Ecto neural progenitor cell (in vitro differentiated cells): ENCODE measurements around the gene UGT1A5.

Experiments
- DNase-seq: peaks from one replicate; pipeline ENCODE4 v3.0.0-alpha.2; 2018; ENCODE audit warnings: low spot score

Gene UGT1A5

DNA sequence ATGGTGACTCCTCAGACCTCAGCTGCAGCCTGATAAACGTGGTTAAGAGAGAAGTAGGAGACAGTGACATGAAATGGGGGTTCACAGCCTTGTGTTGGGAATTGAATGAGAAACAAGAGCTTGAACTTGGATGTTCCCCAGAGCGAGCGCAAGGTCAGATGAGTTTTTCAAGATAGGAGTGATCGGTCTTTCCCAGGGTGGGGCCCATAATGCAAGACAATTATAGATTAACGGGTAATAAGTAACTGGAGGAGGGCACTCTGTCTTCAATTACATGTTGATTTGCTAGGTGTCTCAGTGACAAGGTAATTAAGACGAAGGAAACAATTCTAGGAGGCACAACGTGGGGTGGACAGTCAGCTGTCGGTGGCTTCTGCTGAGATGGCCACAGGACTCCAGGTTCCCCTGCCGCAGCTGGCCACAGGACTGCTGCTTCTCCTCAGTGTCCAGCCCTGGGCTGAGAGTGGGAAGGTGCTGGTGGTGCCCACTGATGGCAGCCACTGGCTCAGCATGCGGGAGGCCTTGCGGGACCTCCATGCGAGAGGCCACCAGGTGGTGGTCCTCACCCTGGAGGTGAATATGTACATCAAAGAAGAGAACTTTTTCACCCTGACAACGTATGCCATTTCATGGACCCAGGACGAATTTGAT, at the start of gene UGT1A5:
Gene UGT1A5 (plus strand): TSS at position 297 of the 651 bp plus-strand sequence. CDS start 85 bp downstream, at position 382.
- DNase-seq = no peak

DNA sequence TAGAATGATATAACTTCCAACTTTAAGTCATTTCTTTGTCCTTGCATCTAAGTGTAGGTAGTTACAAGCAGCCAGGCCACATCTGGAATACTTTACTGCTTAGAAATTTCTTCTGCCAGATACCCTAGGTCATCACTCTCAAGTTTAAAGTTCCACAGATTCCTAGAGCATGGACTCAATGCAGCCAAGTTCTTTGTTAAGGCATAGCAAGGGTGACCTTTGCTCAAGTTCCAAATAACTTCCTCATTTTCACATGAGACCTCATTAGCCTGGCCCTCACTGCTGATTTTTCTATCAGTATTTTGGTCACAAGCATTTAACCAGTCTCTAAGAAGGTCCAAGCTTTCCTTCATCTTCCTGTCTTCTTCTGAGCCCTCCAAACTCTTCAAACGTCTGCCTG, 48.8 kb upstream of the UGT1A5 start:
- no peak for DNase-seq

DNA sequence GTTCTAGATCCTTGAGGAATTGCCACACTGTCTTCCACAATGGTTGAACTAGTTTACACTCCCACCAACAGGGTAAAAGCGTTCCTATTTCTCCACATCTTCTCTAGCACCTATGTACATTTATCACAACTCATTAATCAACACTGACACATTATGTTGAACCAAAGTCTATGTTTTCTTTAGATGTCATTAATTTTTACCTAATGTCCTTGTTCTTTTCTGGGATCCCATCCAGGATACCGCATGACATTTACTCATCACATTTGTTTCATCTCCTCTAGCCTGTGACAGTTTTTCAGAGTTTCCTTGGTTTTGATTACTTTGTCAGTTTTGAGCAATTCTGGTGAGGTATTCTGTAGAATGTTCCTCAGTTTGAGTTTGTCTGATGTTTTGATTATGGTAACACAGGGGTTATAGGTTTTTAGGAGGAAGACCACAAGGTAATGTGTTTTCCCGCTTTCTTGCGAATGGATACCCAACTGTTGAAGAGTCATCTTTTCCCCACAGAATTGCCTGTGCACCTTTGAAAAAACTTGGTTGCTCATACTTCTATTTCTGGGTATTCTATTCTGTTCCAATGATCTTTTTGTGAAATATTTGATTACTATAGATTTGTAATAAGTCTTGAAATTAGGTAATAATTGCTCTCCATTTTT, 44.0 kb upstream of the UGT1A5 start:
- no peak for DNase-seq

DNA sequence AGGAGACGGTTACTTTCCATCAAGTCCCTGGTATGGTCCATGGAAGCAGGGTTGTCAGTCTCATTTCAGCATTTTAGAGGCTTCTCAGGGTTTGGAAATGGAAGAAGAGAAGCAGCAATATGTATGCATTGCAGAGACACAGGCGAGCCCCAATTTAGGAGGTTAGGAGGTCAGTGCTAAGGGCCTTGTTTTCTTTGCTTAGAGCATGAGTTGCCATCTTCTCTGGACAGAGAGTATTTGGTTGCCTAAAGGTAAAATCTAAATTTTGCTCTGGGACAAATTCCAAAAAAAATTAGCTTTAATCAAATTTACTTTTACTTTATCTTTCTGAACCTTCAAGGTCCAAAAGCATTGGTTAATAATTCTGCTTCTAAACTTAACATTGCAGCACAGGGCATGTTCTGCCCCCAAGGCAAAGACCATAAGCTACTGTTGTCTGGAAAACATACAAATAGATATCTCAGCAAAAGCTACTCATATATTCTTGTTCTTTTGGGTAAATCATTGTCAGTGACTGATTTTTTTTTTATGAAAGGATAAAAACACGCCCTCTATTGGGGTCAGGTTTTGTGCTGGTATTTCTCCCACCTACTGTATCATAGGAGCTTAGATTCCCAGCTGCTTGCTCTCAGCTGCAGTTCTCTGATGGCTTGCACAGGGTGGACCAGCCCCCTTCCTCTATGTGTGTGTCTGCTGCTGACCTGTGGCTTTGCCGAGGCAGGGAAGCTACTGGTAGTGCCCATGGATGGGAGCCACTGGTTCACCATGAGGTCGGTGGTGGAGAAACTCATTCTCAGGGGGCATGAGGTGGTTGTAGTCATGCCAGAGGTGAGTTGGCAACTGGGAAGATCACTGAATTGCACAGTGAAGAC, 41.2 kb upstream of the UGT1A5 start, which contains the start of gene UGT1A9:
Gene UGT1A9 (plus strand): TSS at position 609 of the 872 bp plus-strand sequence. CDS start 37 bp downstream, at position 646.
- DNase-seq = no peak

DNA sequence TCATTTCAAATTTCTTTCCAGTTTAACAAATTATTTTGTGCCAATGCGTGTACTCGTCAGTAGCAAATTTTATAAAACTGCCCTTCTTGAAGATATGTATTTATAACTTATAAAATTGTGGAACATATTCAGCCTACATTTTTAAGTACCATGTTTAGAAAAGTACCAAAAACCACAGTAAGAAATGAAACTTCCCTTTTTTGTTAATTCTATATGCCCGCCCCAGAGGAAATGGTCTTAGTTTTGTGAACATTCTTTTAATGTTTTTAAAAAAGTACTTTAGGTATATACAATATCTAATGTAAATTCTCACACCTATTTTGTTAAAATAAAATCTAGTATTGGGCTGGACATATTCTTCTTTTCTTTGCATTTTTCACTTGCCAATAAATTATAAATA, 39.8 kb upstream of the UGT1A5 start:
- no peak for DNase-seq

DNA sequence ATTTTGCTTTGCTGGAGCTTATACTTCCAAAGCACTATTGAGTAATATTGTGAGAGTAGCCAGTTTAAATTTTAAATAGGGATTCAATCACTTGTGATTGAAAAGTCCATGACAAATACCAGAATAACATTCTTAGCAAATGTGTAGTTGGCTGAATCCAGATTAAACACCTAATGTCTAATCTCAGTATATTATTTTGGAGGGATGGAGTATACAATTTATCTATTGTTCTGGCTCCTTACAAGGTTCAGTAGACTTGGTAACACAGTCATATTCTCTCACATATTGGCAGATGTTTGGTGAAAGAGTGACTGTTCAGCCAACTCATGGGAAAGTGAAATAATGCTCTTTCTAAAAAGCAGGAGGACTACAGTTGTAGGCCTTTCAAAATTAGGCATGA, 38.8 kb upstream of the UGT1A5 start:
- DNase-seq = no peak

DNA sequence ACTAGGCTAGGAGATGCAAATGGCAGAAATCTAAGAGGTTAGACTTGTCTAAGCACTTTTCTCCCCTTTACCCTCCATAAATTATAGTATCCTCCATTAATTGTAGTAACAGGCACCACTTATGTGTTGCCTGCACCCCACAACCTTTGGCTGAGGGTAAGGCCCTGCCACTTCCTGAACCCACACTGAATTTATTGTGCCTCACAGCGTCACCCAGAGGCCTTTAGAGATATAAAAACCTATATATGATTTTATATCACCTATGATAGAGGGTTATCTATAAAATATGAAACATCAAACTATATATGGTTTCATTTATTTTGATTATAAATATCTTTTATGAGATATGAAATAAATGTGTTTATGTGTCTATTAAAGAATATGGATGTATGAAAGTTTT, 38.4 kb upstream of the UGT1A5 start:
- no peak for DNase-seq

DNA sequence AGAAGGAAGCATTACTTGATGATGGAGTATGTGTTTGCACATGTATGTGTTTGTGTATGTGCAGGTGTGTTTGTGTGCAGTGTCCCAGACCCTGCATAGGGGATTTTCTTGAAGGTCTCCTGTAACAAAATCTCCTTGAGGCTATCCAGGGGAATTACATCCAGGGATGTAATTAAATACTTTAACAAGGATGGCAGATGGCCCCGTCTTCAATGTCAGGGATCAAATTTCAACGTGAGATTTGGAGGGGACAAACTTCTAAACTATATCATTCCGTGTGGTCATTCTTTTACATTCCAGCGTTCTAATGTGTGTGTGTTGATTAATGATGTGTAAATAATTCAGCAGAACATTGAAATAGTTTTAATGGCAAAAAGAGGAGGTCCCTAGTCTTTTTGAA, 37.7 kb upstream of the UGT1A5 start:
- DNase-seq = no peak

DNA sequence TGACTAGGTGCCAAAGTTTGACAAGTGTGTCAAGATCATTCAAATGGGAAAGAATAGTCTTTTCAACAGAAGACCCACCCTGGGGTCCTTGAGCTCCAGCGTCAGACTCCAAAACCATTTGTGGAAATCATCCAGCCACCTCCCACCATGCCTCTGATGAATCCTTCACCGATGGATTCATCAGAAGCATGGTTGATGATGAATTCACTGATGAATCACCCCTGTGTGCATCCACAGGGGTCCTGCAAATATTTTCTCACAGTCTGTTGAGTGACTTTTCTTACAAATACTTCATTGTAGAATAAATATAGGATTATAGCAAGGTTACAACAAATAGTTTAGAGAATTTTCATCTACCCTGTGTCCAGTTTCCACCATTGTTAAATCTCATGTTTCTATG, 36.7 kb upstream of the UGT1A5 start:
- DNase-seq = no peak

DNA sequence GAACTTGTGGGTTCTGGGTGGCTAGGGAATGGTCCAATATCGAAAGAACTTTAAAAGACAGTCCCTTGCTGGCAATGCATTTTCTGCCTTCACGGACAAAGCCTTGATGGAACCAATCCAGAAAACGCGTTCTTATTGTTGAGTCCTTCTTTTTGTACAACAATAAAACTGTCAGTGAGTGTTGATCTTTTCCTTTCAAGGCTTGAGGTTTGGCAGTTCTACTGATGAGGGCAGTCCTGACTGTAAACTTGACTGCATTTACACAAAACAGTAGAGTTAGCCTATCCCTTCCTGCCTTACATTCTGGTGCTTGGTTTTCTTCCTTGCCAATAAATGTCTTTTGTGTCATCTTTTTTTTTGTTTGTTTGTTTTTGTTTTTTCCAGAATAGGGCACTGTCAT, 33.5 kb upstream of the UGT1A5 start:
- DNase-seq = no peak

DNA sequence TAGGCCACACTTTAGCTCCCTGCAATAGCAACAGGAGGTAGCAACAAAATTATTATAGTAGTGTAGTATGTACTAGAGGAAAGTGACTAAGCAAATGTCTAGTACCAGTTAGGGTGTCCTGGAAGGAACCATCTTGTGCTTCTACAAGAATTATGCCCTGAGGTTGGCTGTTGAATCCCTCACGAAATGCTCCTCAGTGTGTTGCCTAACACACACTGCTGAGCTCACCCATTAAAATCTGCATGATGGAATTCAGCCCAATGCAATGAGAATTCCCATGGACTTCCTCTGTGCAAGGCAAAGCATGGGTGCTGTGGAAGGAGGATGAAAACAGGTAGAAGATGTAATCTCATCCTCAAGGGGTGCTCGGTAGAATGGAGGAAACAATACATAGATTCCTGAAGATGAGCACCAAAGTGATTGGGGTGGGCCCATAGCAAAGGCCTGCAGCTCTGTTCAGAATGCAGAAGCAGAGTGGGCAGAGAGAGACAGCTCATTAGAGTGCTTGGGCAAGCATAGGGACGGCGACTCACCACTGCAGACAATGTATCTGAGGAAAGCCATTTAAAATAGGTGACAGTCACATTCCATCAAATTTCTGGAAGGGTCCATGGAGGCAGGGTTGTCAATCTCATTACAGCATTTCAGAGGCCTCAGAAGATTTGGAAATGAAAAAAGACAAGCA, 32.2 kb upstream of the UGT1A5 start:
- no peak for DNase-seq

DNA sequence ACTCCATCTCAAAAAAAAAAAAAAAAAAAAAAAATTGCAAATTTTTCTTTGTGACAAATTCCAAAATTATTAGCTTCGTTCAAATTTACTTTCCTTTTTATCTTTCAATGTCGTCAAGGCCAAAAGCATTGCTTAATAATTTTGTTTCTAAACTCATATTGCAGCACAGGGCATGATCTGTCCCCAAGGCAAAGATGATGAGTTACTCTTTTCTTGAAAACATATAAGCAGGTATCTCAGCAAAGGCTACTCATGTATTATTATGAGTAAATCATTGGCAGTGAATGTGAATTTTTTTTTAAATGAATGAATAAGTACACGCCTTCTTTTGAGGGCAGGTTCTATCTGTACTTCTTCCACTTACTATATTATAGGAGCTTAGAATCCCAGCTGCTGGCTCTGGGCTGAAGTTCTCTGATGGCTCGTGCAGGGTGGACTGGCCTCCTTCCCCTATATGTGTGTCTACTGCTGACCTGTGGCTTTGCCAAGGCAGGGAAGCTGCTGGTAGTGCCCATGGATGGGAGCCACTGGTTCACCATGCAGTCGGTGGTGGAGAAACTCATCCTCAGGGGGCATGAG, 31.1 kb upstream of the UGT1A5 start, which contains the start of gene UGT1A7:
Gene UGT1A7 (plus strand): TSS at position 381 of the 579 bp plus-strand sequence. CDS start 37 bp downstream, at position 418.
- DNase-seq = no peak

DNA sequence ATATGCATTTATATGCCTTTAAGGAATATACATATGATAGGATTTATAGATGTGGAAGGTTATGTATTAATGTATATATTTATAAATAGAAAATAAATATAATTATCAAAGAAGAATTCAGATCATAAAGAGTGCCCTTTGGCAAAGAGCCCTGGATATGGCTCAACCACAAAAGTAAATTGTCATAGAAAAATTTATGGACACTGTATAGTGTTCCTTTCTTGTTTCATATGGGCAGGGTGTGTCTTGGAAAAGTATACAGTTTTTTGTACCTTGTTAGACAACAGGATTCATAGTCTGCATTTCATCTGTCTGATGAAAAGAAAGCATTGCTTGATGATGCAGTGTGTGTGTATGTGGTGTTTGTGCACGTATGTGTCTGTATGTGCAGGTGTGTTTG, 28.1 kb upstream of the UGT1A5 start:
- no peak for DNase-seq

DNA sequence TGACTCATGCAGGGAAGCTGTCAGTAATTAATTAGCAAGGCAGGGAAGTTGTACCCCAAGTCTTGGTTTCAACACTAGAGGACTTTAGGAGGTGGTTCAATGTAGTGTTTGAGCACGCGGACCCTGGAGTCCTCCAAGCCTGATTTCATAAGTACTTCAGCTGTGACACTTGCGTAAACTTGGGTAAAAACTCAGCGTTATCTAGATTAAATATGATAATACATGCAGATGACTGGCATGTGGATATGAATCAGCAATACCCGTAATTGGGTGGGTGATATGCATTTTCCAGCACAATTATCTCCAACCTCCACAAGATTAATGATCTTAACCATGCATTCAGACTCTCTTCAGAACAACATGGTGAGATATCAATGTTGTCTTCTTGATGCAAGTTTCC, 25.8 kb upstream of the UGT1A5 start:
- no peak for DNase-seq

DNA sequence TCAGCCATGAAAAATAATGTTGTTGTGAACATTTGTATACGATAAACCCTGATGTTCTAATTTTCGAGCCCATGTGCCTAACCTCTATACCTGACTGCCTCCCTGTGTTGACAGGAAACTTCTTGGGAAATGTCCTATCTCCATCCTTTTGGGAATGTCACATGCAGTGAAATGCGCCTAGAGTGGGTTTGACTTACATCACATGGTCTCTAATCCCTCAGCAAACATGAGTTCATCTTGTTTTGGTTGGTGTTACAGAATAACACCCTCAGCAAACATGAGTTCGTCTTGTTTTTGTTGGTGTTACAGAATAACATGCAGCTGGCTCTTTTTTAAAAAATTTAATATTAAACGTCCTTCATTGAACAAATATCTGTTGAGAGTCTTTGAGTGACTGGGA, 24.4 kb upstream of the UGT1A5 start:
- DNase-seq = no peak

DNA sequence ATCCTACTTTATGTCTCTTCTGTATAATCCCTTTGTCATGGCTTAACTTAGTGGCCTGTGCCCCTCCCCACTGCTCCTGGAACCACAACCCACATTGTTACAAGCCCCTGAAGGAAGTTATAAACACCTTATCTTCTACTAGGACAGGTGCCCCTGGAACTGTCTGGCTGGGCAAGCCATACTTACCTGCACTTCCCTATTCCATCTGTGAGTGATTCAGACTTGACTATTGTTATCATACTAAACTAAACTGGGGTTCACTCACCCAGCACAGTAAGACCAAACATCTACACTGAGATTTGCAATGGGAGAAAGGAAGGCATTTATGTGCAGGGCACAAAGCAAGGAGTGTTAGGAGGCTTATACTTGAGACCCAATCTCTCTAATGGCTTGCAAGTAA, 23.7 kb upstream of the UGT1A5 start:
- no peak for DNase-seq

DNA sequence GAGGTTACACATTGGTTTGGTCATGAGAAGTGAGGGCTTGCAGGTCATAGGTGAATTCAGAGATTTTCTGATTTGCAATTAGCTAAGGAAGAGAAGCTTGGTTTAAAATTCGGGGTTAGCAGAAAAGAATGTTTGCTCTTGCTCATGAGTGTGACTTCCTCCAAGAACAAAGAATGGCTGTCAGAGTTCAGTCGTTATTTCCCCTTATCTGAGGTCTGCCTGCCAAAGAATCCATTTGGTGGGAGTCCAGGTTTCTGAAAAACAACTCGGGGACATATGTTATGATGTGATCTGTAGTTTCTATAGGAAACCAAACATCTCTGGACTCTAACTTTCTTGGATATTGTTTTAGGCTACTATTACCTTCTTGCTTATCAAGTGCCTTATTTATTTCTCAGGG, 23.2 kb upstream of the UGT1A5 start:
- DNase-seq = no peak

DNA sequence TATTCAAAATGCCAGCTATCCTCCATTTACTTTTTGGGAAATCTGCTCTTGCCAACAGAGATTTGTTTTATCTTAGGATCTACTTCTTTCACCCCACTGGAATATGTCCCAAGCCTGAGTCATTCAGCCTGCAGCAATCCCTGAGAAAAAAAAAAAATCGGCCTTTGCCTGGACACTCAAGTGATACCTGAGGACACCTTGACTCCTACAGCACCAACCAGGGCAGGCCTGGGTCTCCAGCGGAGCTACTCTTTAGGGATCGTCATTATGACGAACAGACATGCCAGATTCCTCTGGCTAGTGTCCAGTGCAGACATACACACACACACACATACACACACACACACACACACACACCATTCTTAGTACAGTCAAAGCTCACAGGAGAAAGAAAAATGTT, 22.3 kb upstream of the UGT1A5 start:
- no peak for DNase-seq

DNA sequence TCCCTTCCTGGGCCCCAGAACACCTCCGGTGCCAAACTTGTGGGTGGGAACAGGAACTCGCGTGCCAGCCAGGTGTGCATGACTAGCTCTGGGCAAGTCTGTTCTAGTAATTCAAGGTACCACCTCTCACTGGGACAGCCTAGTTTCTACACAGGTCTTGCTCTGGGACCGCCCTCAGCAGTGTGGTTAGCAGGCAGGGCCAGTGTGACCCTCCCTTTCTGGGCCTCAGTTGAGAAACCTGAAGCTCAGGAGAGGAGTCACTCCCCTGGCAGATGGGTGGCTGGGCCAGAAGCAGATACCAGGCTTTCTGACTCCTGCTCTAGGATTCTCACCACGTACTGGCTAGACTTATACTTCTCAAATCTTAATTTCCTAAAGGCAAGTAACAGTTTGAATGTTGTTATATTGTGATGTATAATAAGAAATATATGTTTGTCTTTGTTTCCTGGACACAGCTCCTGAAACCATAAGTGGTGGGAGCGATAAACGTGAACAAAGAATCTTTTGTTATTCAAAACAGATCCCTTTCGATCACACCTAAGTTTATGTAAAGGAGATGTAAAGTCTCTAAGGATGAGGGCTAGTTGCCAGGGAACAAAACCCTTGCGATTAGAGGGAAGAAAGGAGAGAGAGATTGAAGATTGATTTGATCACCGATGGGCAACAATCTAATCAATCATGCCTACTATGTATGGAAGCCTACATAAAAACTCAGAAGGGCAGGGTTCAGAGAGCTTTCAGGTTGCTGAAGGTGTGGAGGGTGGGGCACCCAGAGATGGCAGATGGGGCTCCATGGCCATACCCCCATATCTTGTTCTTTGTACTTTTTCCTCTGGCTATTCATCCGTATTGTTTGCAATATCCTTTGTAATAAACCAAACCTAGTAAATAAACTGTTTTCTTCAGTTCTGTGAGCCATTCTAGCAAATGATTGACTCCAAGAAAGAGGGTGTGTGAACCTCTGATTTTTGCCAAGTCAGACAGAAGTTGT, 21.0 kb upstream of the UGT1A5 start:
- no peak for DNase-seq

DNA sequence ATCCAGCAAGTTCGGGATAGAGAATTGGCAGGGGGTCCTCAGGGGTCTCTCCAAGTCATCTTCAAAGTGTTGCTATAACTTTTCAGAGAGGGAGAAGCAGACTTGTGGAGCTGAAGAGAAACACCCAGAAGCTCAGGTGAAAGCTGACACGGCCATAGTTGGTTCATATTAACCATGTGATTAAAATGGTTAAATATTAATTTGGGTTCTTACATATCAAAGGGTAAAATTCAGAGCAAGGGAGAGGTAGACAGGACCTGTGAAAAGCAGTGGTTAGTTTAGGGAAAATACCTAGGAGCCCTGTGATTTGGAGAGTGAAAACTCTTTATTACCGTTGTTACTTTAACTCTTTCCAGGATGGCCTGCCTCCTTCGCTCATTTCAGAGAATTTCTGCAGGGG, 20.1 kb upstream of the UGT1A5 start, which contains the start of gene UGT1A6:
Gene UGT1A6 (plus strand): TSS at position 243 of the 400 bp plus-strand sequence. CDS start 115 bp downstream, at position 358.
- no peak for DNase-seq
